ENCODE measurements around the gene CADM2.

- TF ChIP-seq CTCF (IDR thresholded peaks at IDR 0.05) = no peak
- TF ChIP-seq EZH2phosphoT487 (IDR thresholded peaks at IDR 0.05) = no peak
- TF ChIP-seq EZH2 (IDR thresholded peaks at IDR 0.05) = no peak
Observed at GRCh38 chr3:86056032-86056431, 1097.2 kb downstream of the CADM2 start.

Measured in neural progenitor cell (in vitro differentiated cells).